Ishikawa (cell line): ENCODE results near the gene SEMA6D.

Source experiments
- CEBPB ChIP-seq: IDR thresholded peaks from 2 replicates; pipeline ENCODE4 v1.6.1; 2012
- CREB1 ChIP-seq: IDR thresholded peaks from 2 replicates; pipeline ENCODE4 v1.6.1; 2012; ENCODE audit warnings: low read depth
- EGR1 ChIP-seq: IDR thresholded peaks from 2 replicates; pipeline ENCODE4 v1.6.1; 2012
- EP300 ChIP-seq: IDR thresholded peaks from 2 replicates; pipeline ENCODE4 v1.6.1; 2012; ENCODE audit warnings: borderline replicate concordance
- FOXM1 ChIP-seq: IDR thresholded peaks from 2 replicates; pipeline ENCODE4 v1.6.1; 2012; ENCODE audit warnings: low read depth, borderline replicate concordance
- MAX ChIP-seq: IDR thresholded peaks from 2 replicates; pipeline ENCODE4 v1.6.1; 2012
- NFIC ChIP-seq: IDR thresholded peaks from 2 replicates; pipeline ENCODE4 v1.6.1; 2012
- RAD21 ChIP-seq: IDR thresholded peaks from 2 replicates; pipeline ENCODE4 v1.6.1; 2012; ENCODE audit warnings: low read depth
- REST ChIP-seq: IDR thresholded peaks from 2 replicates; pipeline ENCODE4 v1.6.1; 2012; ENCODE audit warnings: low read depth, mild to moderate bottlenecking
- TAF1 ChIP-seq: IDR thresholded peaks from 2 replicates; pipeline ENCODE4 v1.6.1; 2012; ENCODE audit warnings: low read depth, mild to moderate bottlenecking
- TCF12 ChIP-seq: IDR thresholded peaks from 2 replicates; pipeline ENCODE4 v1.6.1; 2012; ENCODE audit warnings: low read depth
- TEAD4 ChIP-seq: IDR thresholded peaks from 2 replicates; pipeline ENCODE4 v1.6.1; 2012
- YY1 ChIP-seq: IDR thresholded peaks from 2 replicates; pipeline ENCODE4 v1.6.1; 2012; ENCODE audit warnings: low read depth
- ZBTB7A ChIP-seq: IDR thresholded peaks from 2 replicates; pipeline ENCODE4 v1.6.1; 2012; ENCODE audit warnings: low read depth
- TF ChIP-seq, protein P1 (sequence below): IDR thresholded peaks from 2 replicates; pipeline ENCODE4 v1.6.1; 2012

The SEMA6D gene

GRCh38 chr15:47715856-47716445 is 1.4 kb upstream of the SEMA6D start:
- TF ChIP-seq RAD21 (no peak), REST (no peak), CREB1 (no peak), CEBPB (no peak), ZBTB7A (no peak), TCF12 (no peak), EP300 (no peak), MAX (no peak), EGR1 (no peak), TAF1 (no peak), YY1 (no peak), FOXM1 (no peak), NFIC (no peak), TEAD4 (no peak)
- TF ChIP-seq, protein P1, sequence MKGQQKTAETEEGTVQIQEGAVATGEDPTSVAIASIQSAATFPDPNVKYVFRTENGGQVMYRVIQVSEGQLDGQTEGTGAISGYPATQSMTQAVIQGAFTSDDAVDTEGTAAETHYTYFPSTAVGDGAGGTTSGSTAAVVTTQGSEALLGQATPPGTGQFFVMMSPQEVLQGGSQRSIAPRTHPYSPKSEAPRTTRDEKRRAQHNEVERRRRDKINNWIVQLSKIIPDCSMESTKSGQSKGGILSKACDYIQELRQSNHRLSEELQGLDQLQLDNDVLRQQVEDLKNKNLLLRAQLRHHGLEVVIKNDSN: no peak

GRCh38 chr15:47716516-47716915 is 789 bp upstream of the SEMA6D start:
- TF ChIP-seq NFIC (no peak), RAD21 (no peak), EGR1 (no peak), CREB1 (no peak), TEAD4 (no peak), CEBPB (no peak)

DNA sequence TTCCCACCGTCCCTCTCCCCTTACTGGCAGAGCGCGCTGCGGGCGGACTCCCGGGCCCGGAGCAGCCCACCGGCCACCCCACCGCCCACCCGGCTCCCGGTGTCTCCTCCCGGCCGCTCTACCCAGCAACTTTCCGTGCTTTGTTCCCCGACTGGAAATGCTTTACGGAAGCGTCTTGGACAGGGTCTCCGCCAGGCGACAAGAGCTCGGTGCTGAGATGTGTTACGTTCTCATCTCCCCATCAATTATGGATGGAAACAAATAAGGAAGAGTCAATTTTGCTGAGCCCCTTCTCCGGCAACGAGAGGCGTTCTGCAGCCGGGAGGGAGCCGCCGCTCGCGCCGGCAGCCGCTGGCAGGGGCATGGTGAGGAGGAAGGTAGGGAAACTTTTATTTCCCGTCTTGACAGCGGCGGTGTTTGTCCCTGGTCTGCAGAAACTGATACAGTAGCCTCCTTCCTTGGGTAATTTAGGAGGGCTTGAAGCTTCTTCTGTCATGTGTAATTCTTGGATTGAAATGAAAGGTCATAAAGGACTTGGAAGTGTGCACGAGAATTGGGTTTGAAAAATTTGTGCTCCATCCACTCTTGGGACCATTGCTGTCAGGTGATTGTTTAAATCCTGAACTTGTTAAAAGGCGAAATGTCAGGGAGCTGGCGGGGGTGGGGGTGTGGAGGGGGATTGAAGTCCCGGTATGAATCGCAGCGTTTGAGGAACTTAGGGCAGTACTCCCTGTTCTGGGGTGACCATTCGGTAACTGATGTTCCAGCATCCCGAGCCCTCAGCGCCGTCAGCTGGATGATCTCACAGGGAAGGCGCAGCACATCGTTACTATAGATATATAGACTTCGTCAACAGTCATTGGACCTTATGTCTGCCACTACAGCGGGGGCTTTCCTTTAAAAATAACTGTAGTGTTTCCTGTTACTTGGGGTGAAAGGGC is 1.5 kb downstream of the SEMA6D start:
- TF ChIP-seq MAX: no peak
- no peak for TF ChIP-seq RAD21
- TF ChIP-seq TCF12: no peak
- no peak for TF ChIP-seq ZBTB7A
- TF ChIP-seq, protein P1: no peak
- no peak for TF ChIP-seq CEBPB
- TF ChIP-seq NFIC: no peak
- TF ChIP-seq CREB1: no peak
- TF ChIP-seq REST: no peak
- TF ChIP-seq EGR1: no peak
- TF ChIP-seq EP300: no peak
- no peak for TF ChIP-seq TAF1

DNA sequence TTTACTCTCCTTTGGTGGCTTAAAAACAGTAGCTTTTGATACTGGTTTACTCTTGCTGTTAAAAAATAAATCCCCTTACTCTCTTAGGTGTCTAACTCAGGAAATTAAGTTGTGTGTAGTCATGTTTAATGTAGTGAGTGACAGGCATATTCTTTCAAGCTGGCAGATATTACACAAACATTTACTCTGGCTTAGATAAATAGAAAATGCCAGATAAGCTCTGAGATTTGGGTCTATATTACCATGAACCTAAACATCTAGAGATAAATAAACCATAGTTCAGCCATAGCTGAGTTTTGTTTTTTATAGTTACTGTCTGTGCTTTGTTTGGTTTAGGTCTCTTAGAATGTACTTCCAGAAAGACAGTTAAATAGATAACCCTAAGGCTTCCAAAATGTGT is 2.4 kb downstream of the SEMA6D start:
- no peak for TF ChIP-seq EGR1
- TF ChIP-seq TEAD4: no peak
- TF ChIP-seq TAF1: no peak
- TF ChIP-seq MAX: no peak
- no peak for TF ChIP-seq FOXM1
- no peak for TF ChIP-seq RAD21
- TF ChIP-seq, protein P1: no peak
- no peak for TF ChIP-seq YY1
- no peak for TF ChIP-seq NFIC
- TF ChIP-seq TCF12: no peak
- no peak for TF ChIP-seq CREB1
- no peak for TF ChIP-seq EP300
- no peak for TF ChIP-seq ZBTB7A
- no peak for TF ChIP-seq REST
